ENCODE measurements around the gene HRH2.

The HRH2 gene

GRCh38 chr5:175678074-175678473 is 20.2 kb downstream of the HRH2 start:
- DNase-seq = no peak

- no peak for DNase-seq
These were observed 21.5 kb downstream of the HRH2 start for GRCh38 chr5:175679411-175679810.

GRCh38 chr5:175680020-175680419 is 22.1 kb downstream of the HRH2 start:
- no peak for DNase-seq

- no peak for DNase-seq
These were observed 22.6 kb downstream of the HRH2 start for GRCh38 chr5:175680463-175680862.

- DNase-seq = no peak
These were observed 23.4 kb downstream of the HRH2 start for GRCh38 chr5:175681045-175681967.

- no peak for DNase-seq
These were observed 24.1 kb downstream of the HRH2 start for GRCh38 chr5:175681968-175682340.

GRCh38 chr5:175682664-175683063 is 24.8 kb downstream of the HRH2 start:
- DNase-seq = no peak

- no peak for DNase-seq
These were observed 25.4 kb downstream of the HRH2 start for GRCh38 chr5:175683231-175683630.

- DNase-seq = no peak
These were observed 26.1 kb downstream of the HRH2 start for GRCh38 chr5:175683921-175684320.

- DNase-seq = no peak
These were observed 27.1 kb downstream of the HRH2 start for GRCh38 chr5:175684931-175685330.

- no peak for DNase-seq
These were observed 28.0 kb downstream of the HRH2 start for GRCh38 chr5:175685701-175686350.

- no peak for DNase-seq
These were observed 28.5 kb downstream of the HRH2 start for GRCh38 chr5:175686396-175686795.

- DNase-seq = no peak
These were observed 29.0 kb downstream of the HRH2 start for GRCh38 chr5:175686826-175687225.

GRCh38 chr5:175687231-175687701 is 29.4 kb downstream of the HRH2 start:
- DNase-seq = no peak

GRCh38 chr5:175688352-175689146 is 30.7 kb downstream of the HRH2 start:
- no peak for DNase-seq

- no peak for DNase-seq
These were observed 31.5 kb downstream of the HRH2 start for GRCh38 chr5:175689147-175689991.

GRCh38 chr5:175690025-175690424 is 32.2 kb downstream of the HRH2 start:
- DNase-seq = no peak

- no peak for DNase-seq
These were observed 32.7 kb downstream of the HRH2 start for GRCh38 chr5:175690586-175690985.

- DNase-seq = no peak
These were observed 33.9 kb downstream of the HRH2 start for GRCh38 chr5:175691761-175692160.

GRCh38 chr5:175692235-175692995 is 34.5 kb downstream of the HRH2 start:
- DNase-seq = no peak

GRCh38 chr5:175692996-175693710 is 35.3 kb downstream of the HRH2 start:
- no peak for DNase-seq

Measured in stimulated activated CD4-positive, alpha-beta T cell treated with anti-CD3 and anti-CD28 coated beads, Interleukin-15, amount 100 ng/mL, for 24 hours (primary cell).